NCI-H1105 (cell line): ENCODE results near the gene SBSN.
"Not testable (repeated sequence)": the region's sequence is repeated elsewhere in the genome, so short reads cannot be mapped to it uniquely, and the experiment has no call there.

Experiments used
- DNase-seq: peaks from one replicate; lab custom pipeline; 2025; lab: John Stamatoyannopoulos, UW

SBSN gene

DNA sequence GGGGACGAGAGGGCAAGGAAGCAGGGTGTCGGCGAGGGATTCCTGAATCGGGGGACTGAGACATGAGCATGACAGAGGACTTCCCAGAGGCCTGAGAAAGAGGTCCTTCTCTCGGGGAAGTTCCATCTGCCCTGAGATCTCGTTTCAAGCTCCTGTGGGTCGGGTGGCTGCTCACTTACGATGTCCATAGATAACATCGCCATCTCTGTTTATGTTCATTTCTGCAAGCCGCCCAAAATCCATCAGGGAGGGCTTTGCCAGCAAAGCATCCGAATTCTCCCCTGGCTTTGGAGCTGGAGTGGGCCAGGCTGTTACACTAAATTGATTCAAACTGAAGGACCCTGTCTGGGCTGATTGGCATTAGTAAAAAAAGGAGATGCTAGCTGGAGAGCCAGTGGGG, 20.6 kb downstream of the SBSN start:
- DNase-seq = no peak

- DNase-seq = no peak
Measured at GRCh38 chr19:35506011-35506410, 22.1 kb downstream of the SBSN start.

DNA sequence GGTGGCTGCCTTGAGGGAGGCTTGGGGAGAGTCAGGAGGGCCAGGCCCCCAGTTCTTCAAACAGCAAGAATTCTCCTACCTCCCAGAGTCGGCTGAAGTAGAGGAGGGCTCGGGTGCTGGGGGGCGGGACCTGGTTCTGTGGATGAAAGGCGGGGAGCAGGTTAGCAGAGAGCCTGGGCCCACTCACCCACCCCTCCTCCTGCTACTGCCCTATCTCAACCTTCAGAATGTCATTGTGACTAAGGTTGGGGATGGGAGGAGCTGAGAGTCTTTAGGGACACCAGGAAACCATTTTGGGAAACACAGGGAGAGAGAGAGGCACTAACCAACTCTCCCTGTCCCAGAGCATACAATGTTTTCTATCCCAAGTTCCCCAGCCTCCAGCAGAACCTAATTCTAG, 25.4 kb downstream of the SBSN start:
- no peak for DNase-seq

DNA sequence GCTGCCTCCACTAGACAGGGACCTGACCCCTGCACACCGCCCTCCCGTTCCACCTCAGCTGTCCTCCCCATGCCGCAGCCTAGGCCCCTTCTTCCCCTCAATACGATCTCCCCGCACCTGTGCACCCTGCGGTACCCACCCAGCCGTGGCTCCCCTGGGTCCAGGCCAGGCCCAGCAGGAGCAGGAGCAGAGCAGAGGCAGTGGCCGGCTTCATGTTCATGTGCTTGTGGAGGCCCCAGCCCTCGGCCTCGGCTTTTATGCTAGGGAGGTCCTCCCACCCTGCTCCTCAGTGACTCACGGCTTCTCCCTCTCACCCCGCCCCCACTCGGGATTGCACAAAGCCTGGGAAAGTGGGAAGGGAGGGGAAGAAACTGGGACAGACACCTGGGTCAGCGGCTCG, 26.4 kb downstream of the SBSN start:
- DNase-seq = no peak

- no peak for DNase-seq
Measured at GRCh38 chr19:35500611-35501010, 27.5 kb downstream of the SBSN start.

DNA sequence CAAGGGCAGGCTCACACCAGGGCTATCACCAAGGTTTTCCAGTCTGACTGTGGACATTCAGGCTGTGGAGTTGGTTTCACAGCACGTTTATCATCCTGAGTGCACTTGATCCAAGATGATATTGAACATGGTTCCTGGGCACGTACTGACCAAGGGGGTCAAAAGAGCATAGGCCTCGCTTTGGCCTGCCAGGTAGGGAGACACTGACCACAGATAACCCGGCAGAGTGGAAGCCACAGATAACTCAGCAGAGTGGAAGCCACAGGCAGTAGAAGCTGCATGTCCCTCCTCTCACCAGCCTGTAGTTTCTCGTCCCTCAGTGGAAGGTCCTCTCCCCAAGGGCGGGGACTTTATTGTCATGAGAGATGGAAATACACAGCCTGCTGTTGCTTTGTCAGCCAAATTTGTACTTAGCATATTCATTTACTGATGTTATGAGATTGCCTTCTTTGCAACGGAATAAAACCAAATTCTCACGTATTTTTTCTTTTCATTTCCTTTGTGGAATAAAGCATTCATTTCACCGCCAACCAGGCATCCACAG, 29.1 kb downstream of the SBSN start:
- DNase-seq = no peak

GRCh38 chr19:35498220-35498619, 29.9 kb downstream of the SBSN start:
- no peak for DNase-seq

- DNase-seq = no peak
Measured at GRCh38 chr19:35497406-35497805, 30.7 kb downstream of the SBSN start.

DNA sequence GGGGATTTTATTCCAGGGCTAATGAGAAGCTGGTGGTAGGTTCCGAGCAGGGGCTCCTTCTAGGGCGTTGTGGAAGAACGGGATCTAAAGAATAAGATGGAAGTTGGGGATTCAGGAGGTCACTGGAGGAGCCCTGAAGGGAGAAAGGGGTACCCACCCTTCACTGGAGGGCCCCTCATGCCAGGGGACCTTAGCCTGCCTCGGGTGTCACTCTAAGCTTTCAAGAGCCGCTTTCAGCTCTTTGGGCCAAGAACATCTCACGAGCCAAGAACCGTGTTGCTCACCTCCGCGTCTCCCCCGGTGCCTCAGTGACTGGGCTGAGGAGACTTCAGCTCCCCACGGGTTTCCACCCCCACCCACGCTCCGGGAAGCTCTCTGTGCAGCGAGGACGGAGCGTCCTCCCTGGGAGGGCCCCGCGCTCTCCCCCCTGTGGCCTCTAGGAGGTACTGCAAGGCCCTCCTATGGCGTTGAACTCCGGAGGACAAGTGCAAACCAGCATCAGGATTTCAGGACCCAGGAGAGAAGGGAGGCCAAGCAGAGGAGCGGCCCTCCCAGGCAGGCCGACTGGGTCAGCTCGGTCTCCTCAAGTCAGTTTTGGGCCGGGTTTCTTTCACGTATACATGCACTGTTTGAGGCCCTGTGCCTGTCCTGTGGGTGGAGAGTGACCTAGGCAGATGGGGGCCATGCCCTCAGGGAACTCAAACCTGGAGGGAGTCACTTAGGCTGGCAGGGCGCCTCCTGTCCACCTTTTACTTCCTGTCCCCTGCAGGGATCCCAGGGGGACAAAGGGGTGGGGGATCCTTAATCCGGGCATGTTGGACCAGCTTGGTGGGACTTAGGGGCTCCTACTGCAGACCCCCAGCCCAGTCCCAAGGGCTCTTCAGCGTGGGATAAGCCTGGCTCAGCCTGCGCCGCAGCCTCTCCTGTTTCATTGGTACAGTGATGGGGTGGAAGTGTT, 32.7 kb downstream of the SBSN start:
- DNase-seq = peak; percentile 44

GRCh38 chr19:35493971-35494370, 34.1 kb downstream of the SBSN start:
- no peak for DNase-seq

- no peak for DNase-seq
Measured at GRCh38 chr19:35491836-35492360, 36.2 kb downstream of the SBSN start.

- DNase-seq = no peak
Measured at GRCh38 chr19:35490364-35490763, 37.7 kb downstream of the SBSN start, which contains the start of gene KRTDAP. KRTDAP (minus strand) TSS chr19:35490464; CDS start chr19:35490442, 22 bp downstream.

GRCh38 chr19:35488677-35489076, 39.4 kb downstream of the SBSN start:
- no peak for DNase-seq

DNA sequence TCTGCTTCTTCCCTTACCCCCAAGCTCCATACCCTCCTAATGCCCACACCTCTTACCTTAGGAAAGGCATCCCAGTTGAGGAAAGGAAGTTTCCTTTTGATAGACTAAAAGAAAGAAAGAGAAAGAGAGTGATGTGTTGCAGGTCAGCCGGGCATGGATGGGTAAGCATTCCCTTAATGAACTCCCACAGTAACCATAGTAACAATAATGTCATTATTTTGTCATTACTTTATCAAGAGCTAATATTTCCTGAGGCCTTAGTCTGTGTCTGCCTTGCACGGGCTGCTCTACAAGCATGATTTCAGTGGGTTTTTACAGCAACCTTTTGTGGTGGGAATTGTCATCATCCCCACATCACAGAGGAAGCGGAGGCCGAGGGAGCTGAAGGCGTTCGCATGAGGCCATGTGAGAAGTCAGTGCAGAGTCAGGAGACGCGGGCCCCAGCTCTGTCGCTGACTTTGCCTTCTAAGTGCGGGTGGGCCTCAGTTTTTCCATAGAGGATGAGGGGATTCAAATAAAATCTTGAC, 40.4 kb downstream of the SBSN start:
- DNase-seq = no peak

DNA sequence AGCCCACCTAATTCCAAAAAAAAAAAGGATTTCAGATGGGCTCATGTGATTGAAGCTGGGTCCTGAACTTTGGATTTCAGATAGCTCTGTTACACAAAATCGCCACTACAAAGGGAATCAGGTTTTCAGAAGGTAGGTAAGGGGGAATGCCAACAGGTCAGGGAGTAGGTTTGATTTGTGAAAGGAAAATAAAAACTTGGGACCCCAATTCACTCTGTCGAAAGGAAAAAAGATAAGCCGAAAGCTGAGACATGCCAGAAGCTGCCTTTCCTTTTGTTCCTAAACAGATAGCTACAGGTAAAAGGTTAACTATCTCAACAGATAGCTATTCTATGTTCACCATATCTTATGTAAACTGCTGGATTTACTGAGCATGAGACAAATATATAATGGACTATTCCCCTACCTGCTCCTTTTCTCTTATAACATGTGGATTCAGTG, 41.8 kb downstream of the SBSN start:
- DNase-seq = no peak

GRCh38 chr19:35484252-35485036, 43.7 kb downstream of the SBSN start:
- DNase-seq = no peak

DNA sequence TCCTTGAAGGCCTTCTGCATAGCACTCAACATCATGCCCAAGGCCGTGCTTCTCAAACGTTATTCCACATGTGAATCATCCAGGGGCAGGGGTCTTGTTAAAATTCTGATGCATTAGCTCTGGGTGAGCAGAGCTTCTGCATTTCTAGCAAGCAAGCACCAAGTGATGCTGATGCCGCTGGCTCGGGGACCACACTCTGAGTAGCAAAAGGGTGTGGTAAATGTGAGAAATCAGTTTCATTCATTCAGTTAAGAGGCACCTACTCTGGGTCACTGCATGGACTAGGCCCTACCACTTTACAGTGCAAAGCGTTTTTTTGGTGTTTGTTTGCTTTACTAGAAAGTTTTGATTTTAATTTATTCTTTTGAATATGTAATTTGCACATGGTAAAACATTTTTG, 45.0 kb downstream of the SBSN start:
- DNase-seq = no peak

DNA sequence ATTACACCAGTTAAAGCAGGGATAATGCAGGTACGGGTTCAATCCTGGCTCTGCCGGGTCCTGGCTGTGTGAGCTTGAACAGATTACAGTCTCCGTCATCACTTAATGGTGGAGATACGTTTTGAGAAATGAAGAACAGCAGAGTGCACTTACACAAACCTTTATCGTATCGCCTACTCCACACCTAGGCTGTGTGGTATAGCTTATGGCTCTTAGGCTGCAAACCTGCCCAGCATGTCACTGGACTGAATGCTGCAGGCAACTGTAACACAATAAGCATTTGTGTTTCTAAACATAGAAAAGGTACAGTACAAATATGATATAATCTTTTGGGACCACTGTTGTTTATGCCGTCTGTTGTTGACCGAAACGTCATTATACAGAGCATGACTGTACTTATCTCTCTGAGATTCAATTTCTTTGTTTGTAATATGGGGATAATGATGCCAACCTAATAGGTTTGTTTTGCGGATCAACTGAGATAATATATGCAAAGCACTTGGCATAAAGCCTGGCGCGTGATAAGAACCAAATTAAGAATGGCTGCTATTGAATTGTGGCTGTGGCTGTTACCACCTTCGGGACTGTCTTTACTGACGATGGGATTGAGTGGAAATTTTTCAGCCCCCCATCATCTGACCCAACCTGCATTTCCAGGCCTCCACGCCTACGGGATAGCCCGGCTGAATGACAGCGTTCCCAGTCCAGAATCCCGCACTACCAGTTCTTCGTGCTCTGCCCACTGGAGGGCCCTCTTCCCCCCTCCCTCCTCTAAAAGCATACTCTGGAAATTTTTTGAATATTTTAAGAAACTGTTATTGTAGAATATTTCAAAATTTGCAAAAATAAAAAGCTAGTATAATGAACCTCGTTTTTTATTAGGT, 49.1 kb downstream of the SBSN start:
- DNase-seq = peak; percentile 78

DNA sequence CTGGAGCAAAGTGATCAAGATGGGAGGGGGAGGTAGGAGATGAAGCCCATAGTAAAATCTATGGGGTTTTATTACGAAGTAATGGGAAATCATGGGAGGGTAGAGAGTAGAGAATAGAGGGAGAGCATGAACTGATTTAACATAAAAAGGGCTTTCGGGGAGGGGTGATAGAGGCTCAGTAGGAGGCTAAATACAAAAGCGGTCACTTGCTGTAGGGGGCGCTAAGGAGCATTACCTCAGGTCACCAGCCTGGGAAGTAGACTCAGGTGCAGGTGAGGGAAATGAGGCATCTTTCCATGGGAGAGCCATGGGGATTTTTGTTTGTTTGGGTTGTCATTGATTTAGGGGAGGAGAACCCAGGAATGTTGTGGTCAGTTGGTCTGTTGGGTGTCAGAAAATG, 52.0 kb downstream of the SBSN start:
- no peak for DNase-seq

DNA sequence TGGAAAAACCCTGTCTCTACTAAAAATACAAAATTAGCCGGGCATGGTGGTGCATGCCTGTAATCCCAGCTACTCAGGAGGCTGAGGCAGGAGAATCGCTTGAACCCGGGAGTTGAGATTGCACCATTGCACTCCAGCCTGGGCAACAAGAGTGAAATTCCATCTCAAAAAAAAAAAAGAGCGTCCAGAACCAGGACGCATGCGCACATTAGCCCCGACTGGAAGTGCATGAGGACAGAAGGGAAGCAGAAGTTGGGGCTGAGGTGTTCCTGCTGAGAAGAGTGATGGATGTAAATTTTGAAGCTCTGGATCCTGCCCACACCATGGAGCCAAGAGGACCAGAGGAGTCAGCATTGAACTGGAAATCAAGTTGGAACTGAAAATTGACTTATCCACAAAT, 53.5 kb downstream of the SBSN start:
- DNase-seq = not testable (repeated sequence)

GRCh38 chr19:35474104-35474503, 54.0 kb downstream of the SBSN start:
- DNase-seq = no peak
